Esophagus (tissue), 2 donors: ENCODE results near the gene TIMM8B. TPM values are rescaled to one million over a fixed set of nuclear protein-coding genes. Genes with fewer than 3 reads are reported as not detected.
"Not testable (repeated sequence)": the region's sequence is repeated elsewhere in the genome, so short reads cannot be mapped to it uniquely, and the experiment has no call there.

Source experiments
- H3K27ac ChIP-seq, 2 donors: one replicate each; pipeline ENCODE4 v1.5.1; 2013; ENCODE audit warnings: low read depth in 2 of 2, mild to moderate bottlenecking in 2 of 2, inconsistent platforms in 1 of 2, low read length in 1 of 2, moderate library complexity in 1 of 2
- H3K27me3 ChIP-seq, 2 donors: one replicate each; pipeline ENCODE4 v1.6.1; 2013; ENCODE audit warnings: low read length in 2 of 2, control low read depth in 1 of 2, mild to moderate bottlenecking in 1 of 2; ENCODE audit not compliant: insufficient read depth in 2 of 2, control insufficient read depth in 1 of 2
- H3K36me3 ChIP-seq, 2 donors: one replicate each; pipeline ENCODE4 v1.6.1; 2013; ENCODE audit warnings: low read length in 1 of 2; ENCODE audit not compliant: control insufficient read depth in 2 of 2, insufficient read depth in 2 of 2
- H3K4me1 ChIP-seq, 2 donors: one replicate each; pipeline ENCODE4 v1.6.1; 2013; ENCODE audit warnings: low read length in 1 of 2; ENCODE audit not compliant: control insufficient read depth in 2 of 2, insufficient read depth in 2 of 2
- H3K4me3 ChIP-seq, 2 donors: one replicate each; pipeline ENCODE4 v1.5.1; 2013; ENCODE audit warnings: low read length in 2 of 2, mild to moderate bottlenecking in 2 of 2, low read depth in 1 of 2, moderate library complexity in 1 of 2
- H3K9me3 ChIP-seq, 2 donors: one replicate each; pipeline ENCODE4 v1.6.1; 2013; ENCODE audit warnings: mild to moderate bottlenecking in 2 of 2, low read depth in 1 of 2, low read length in 1 of 2, moderate library complexity in 1 of 2; ENCODE audit not compliant: control insufficient read depth in 2 of 2, insufficient read depth in 1 of 2
- WGBS, 2 donors: extraction: QIAGEN DNeasy Blood & Tissue Kit; methylation state at CpG; one replicate each; pipeline ENCODE4 v1.1.7; 2013; 5-methylcytosine and 5-hydroxymethylcytosine counted together
- polyA plus RNA-seq, 2 donors: library from polyadenylated mRNA; stranded (reverse); fragments of 200-250 nt; gene quantifications; one replicate each; pipeline ENCODE4 v1.2.3, GENCODE V29; 2013
- donor health status: healthy with polysubstance abuse.
- donor health status: Bipolar disorder and iron deficiency.

TIMM8B gene
- polyA plus RNA-seq, 2 donors, result 158 to 165 TPM

- Histone ChIP-seq H3K4me1 (no peaks in the 10 kb centered on the region), H3K4me3 (no peak overlapping the region), H3K27ac (no peak overlapping the region), H3K27me3 (no peaks in the 10 kb centered on the region), H3K36me3 (no peaks in the 10 kb centered on the region), H3K9me3 (no peaks in the 10 kb centered on the region)
- WGBS, 2 donors, result 69 to 75% methylated on average over 5 of the region's 5 CpGs
Observed at GRCh38 chr11:112115386-112115785, 28.8 kb upstream of the TIMM8B start.

- 92 to 93% methylated on average over 2 of the region's 2 CpGs for WGBS, 2 donors
- no peak overlapping the region for H3K27ac ChIP-seq
- no peaks in the 10 kb centered on the region for H3K4me1 ChIP-seq
- no peaks in the 10 kb centered on the region for H3K27me3 ChIP-seq
- no peaks in the 10 kb centered on the region for H3K9me3 ChIP-seq
- H3K36me3 ChIP-seq, result no peaks in the 10 kb centered on the region
- H3K4me3 ChIP-seq, result no peak overlapping the region
Observed at GRCh38 chr11:112114460-112114859, 27.9 kb upstream of the TIMM8B start.

- WGBS, 2 donors, result 61 to 63% methylated on average over 6 of the region's 6 CpGs
- Histone ChIP-seq H3K4me3 (no peak overlapping the region), H3K4me1 (no peaks in the 10 kb centered on the region), H3K27ac (no peak overlapping the region), H3K9me3 (no peaks in the 10 kb centered on the region), H3K36me3 (no peaks in the 10 kb centered on the region), H3K27me3 (no peaks in the 10 kb centered on the region)
Observed at GRCh38 chr11:112113539-112114457, 27.2 kb upstream of the TIMM8B start.

- H3K9me3 ChIP-seq, result no peaks in the 10 kb centered on the region
- H3K36me3 ChIP-seq, result no peaks in the 10 kb centered on the region
- no peak overlapping the region for H3K4me3 ChIP-seq
- no peak overlapping the region for H3K27ac ChIP-seq
- 64 to 90% methylated on average over 8 of the region's 8 CpGs for WGBS, 2 donors
- H3K27me3 ChIP-seq, result no peaks in the 10 kb centered on the region
- no peaks in the 10 kb centered on the region for H3K4me1 ChIP-seq
Observed at GRCh38 chr11:112106070-112106469, 19.5 kb upstream of the TIMM8B start.

- Histone ChIP-seq H3K4me1 (no peaks in the 10 kb centered on the region), H3K9me3 (no peaks in the 10 kb centered on the region), H3K27ac (no peak overlapping the region), H3K27me3 (no peaks in the 10 kb centered on the region), H3K36me3 (no peaks in the 10 kb centered on the region), H3K4me3 (no peak overlapping the region)
- 80 to 81% methylated on average over 6 of the region's 6 CpGs for WGBS, 2 donors
Observed at GRCh38 chr11:112103446-112103845, 16.9 kb upstream of the TIMM8B start.

GRCh38 chr11:112100462-112100861 is 13.9 kb upstream of the TIMM8B start:
- no peaks in the 10 kb centered on the region for H3K9me3 ChIP-seq
- peaks cover 2 to 3% of the 10 kb centered on the region in 2 donors for H3K36me3 ChIP-seq
- no peak overlapping the region for H3K4me3 ChIP-seq
- no peak overlapping the region for H3K27ac ChIP-seq
- 66 to 68% methylated on average over 2 of the region's 2 CpGs for WGBS, 2 donors
- H3K27me3 ChIP-seq, result no peaks in the 10 kb centered on the region
- H3K4me1 ChIP-seq, result no peaks in the 10 kb centered on the region

- Histone ChIP-seq H3K36me3 (peaks cover 2 to 3% of the 10 kb centered on the region in 2 donors), H3K4me3 (no peak overlapping the region), H3K4me1 (no peaks in the 10 kb centered on the region), H3K27me3 (no peaks in the 10 kb centered on the region), H3K27ac (no peak overlapping the region), H3K9me3 (no peaks in the 10 kb centered on the region)
- WGBS, 2 donors, result 94% methylated on average over 11 of the region's 11 CpGs
Observed at GRCh38 chr11:112097734-112098528, 11.4 kb upstream of the TIMM8B start.

GRCh38 chr11:112096194-112096593 is 9.6 kb upstream of the TIMM8B start:
- no peaks in the 10 kb centered on the region for H3K4me1 ChIP-seq
- no peaks in the 10 kb centered on the region for H3K27me3 ChIP-seq
- H3K9me3 ChIP-seq, result no peaks in the 10 kb centered on the region
- H3K27ac ChIP-seq, result no peak overlapping the region
- H3K4me3 ChIP-seq, result no peak overlapping the region
- peaks cover 4% of the 10 kb centered on the region in 2 donors for H3K36me3 ChIP-seq

- WGBS, 2 donors, result 95 to 96% methylated on average over 2 of the region's 2 CpGs
- H3K4me1 ChIP-seq, H3K4me3 ChIP-seq, H3K27ac ChIP-seq, H3K27me3 ChIP-seq, H3K36me3 ChIP-seq, H3K9me3 ChIP-seq: not testable (repeated sequence)
Observed at GRCh38 chr11:112095302-112095701, 8.7 kb upstream of the TIMM8B start.
